ENCODE data around the gene HYAL3. TPM values are rescaled to one million over a fixed set of nuclear protein-coding genes. Genes with fewer than 3 reads are reported as not detected.

Gene HYAL3
- total RNA-seq, 1 experiment from 2014 or later: 2.9 TPM

GRCh38 chr3:50319181-50319893 is 20.1 kb upstream of the HYAL3 start (continued):
- TF ChIP-seq ZNF512 (CRISPR knock-in tag; IDR thresholded peaks at IDR 0.05; ENCODE audit: borderline replicate concordance) (no peak), MXD4 (CRISPR knock-in tag; IDR thresholded peaks at IDR 0.05; ENCODE audit: borderline replicate concordance) (no peak), NR2C2 (CRISPR knock-in tag; IDR thresholded peaks at IDR 0.05) (no peak), RORB (CRISPR knock-in tag; IDR thresholded peaks at IDR 0.05) (no peak), ZNF425 (CRISPR knock-in tag; conservative IDR thresholded peaks at IDR 0.05) (no peak), E2F5 (CRISPR knock-in tag; IDR thresholded peaks at IDR 0.05) (no peak)

- H3K9me3 Mint-ChIP-seq: peaks cover 5% of the 10 kb centered on the region; the same call in 1 of the 2 replicates
- ChIA-PET CTCF (interaction anchor here (1.0 to 2.1 kb wide), 4 partner anchors 10 to 408 kb away, joined by 3 to 6 read pairs (median 4); partner anchors contain the start of gene HYAL1), POLR2A (no interaction called here)
- H3K27ac Mint-ChIP-seq: no peak overlapping the region
- no peak for ATAC-seq
- H3K36me3 Mint-ChIP-seq: peaks cover 45% of the 10 kb centered on the region
- H3K4me3 Mint-ChIP-seq: peak overlapping the region; percentile 16; the same call in 1 of the 2 replicates
- no peaks in the 10 kb centered on the region for H3K27me3 Mint-ChIP-seq (ENCODE audit: low read depth)
- TF ChIP-seq NR1H2 (CRISPR knock-in tag; IDR thresholded peaks at IDR 0.05) (no peak), HMGA2 (CRISPR knock-in tag; IDR thresholded peaks at IDR 0.05) (no peak), KAT7 (CRISPR knock-in tag; IDR thresholded peaks at IDR 0.05; ENCODE audit: borderline replicate concordance) (no peak), SMAD4 (CRISPR knock-in tag; IDR thresholded peaks at IDR 0.05) (no peak), ZBTB43 (CRISPR knock-in tag; IDR thresholded peaks at IDR 0.05) (no peak), GRHL2 (CRISPR knock-in tag; IDR thresholded peaks at IDR 0.05; ENCODE audit: insufficient replicate concordance, severe bottlenecking) (no peak), FOXP4 (CRISPR knock-in tag; IDR thresholded peaks at IDR 0.05) (no peak), E2F5 (CRISPR knock-in tag; IDR thresholded peaks at IDR 0.05) (no peak), ATF3 (CRISPR knock-in tag; conservative IDR thresholded peaks at IDR 0.05) (no peak), ESRRA (CRISPR knock-in tag; IDR thresholded peaks at IDR 0.05; ENCODE audit: borderline replicate concordance) (no peak), ZNF232 (CRISPR knock-in tag; IDR thresholded peaks at IDR 0.05) (no peak), ZNF423 (CRISPR knock-in tag; IDR thresholded peaks at IDR 0.05) (no peak), OVOL2 (CRISPR knock-in tag; IDR thresholded peaks at IDR 0.05; ENCODE audit: borderline replicate concordance) (no peak), PRDM15 (CRISPR knock-in tag; IDR thresholded peaks at IDR 0.05) (no peak), IRF2 (CRISPR knock-in tag; IDR thresholded peaks at IDR 0.05; ENCODE audit: borderline replicate concordance, low read depth) (no peak)
- peaks cover 27% of the 10 kb centered on the region for H3K4me1 Mint-ChIP-seq
- DNase-seq (ENCODE audit: low spot score): no peak
Observed at GRCh38 chr3:50318615-50319014, 19.4 kb upstream of the HYAL3 start.
